Upper lobe of left lung (tissue), 6 donors: Measurements from ENCODE around the gene COG3. TPM values are rescaled to one million over a fixed set of nuclear protein-coding genes. Genes with fewer than 3 reads are reported as not detected.

Source experiments
- ATAC-seq, 2 donors: fragments of 200-7000 bp; cut with Tn5 transposase; one replicate each; pipeline ENCODE4 v1.9.1; 2022; ENCODE audit warnings: mild to moderate bottlenecking in 2 of 2, moderate library complexity in 2 of 2; ENCODE audit not compliant: low FRiP score in 2 of 2
- DNase-seq, 2 donors: peaks; one replicate each; pipeline ENCODE4 v3.0.0-alpha.2; 2019 to 2020
- H3K27ac ChIP-seq, 4 donors: fragments of 200-600 bp; sonication (generic); one replicate each; pipeline ENCODE4 v1.5.1; 2016 to 2019
- H3K27me3 ChIP-seq, 4 donors: fragments of 200-600 bp; sonication (generic); one replicate each; pipeline ENCODE4 v1.5.1; 2017 to 2019
- H3K36me3 ChIP-seq, 4 donors: fragments of 200-600 bp; sonication (generic); one replicate each; pipeline ENCODE4 v1.5.1; 2016 to 2019
- H3K4me1 ChIP-seq, 4 donors: fragments of 200-600 bp; sonication (generic); one replicate each; pipeline ENCODE4 v1.5.1; 2018 to 2019
- H3K4me3 ChIP-seq, 4 donors: fragments of 200-600 bp; sonication (generic); one replicate each; pipeline ENCODE4 v1.5.1; 2017 to 2019; ENCODE audit warnings: mild to moderate bottlenecking in 2 of 4, moderate library complexity in 1 of 4
- H3K9me3 ChIP-seq, 4 donors: fragments of 200-600 bp; sonication (generic); one replicate each; pipeline ENCODE4 v1.5.1; 2018 to 2019
- EP300 ChIP-seq, 4 donors: sonication (generic); formaldehyde crosslinking; IDR thresholded peaks; one replicate each; pipeline ENCODE4 v1.5.1; 2017; ENCODE audit warnings: antibody characterized with exemption in 4 of 4, control low read depth in 2 of 4
- POLR2A ChIP-seq, 4 donors: fragments of 450-650 bp; IDR thresholded peaks; one replicate each; pipeline ENCODE4 v1.5.1; 2016 to 2017; ENCODE audit warnings: antibody characterized with exemption in 4 of 4, mild to moderate bottlenecking in 2 of 4
- POLR2AphosphoS5 ChIP-seq, 2 donors: sonication (generic); formaldehyde crosslinking; IDR thresholded peaks; one replicate each; pipeline ENCODE4 v1.5.1; 2017; ENCODE audit warnings: antibody characterized with exemption in 2 of 2
- WGBS, 2 donors: methylation state at CpG; one replicate each; pipeline ENCODE4 v1.1.5; 2017 to 2018; 5-methylcytosine and 5-hydroxymethylcytosine counted together
- total RNA-seq, 6 donors: library from RNA; depleted of rRNA in 4 of 6; stranded (reverse); fragments of >200 nt in 4 of 6; gene quantifications; one replicate each; pipeline versions ENCODE4 v1.1.0 to v1.2.1, GENCODE V29; 2016 to 2021
- TF ChIP-seq, protein P1 (sequence below), 6 experiments: fragments of 450-650 bp in 4 of 6; fragments of 200-600 bp in 2 of 6; sonication (generic) in 2 of 6; IDR thresholded peaks; one replicate each; pipeline ENCODE4 v1.5.1; 2016 to 2019; ENCODE audit warnings: antibody characterized with exemption in 6 of 6
- donor health status: DM: no; HTN: no; CAD: no; lungs with moderate emphysema.
- donor health status: DM: no; HTN: yes; CAD: no; lungs with severe emphysema.

The COG3 gene
- total RNA-seq, 6 donors from 2014 or later: 20.5 to 48.2 (median 38.8) TPM

DNA sequence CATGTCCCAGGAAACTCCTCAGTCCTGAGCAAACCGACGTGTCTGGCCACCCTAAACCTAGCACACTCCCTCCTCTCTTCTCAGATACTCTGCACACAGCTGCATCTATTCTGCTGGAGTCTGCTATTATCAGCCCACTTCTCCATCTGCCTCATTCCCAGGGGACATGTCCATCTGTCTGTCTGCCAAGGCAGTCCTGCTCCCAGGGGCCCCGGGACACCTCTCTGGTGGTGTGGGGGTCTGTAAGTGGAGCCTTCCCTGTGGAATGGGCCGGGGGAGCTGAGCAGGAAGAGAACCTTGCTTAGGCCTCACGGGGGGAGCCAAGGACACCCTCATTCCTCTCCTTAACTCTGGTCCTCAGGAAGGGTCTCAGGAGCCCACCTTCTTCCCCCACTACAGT lies 78.1 kb downstream of the COG3 start:
- no peak for ATAC-seq
- 87 to 94% methylated on average over 3 to 4 of the region's 5 CpGs for WGBS, 2 donors

DNA sequence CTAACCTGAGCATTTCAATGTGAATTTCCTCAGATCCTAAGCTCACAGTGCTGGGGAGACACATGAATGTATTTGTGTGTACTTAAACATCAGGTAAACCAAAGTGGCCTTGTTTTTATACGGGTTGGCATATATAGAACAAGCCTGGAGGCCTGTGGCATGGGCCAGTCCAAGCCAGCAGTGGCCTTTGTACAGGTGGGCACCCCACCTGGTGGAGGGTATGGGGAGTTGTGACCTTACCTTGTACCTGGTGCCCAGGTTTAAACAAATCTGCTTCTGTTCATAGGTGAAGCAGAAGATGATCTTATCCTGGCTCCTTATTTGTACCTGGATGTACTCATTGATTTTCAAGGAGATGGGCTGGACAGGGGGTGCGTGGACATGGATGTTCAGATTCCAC lies 79.8 kb downstream of the COG3 start:
- no peak for DNase-seq
- no peak for TF ChIP-seq POLR2AphosphoS5 (IDR thresholded peaks at IDR 0.05)
- TF ChIP-seq, protein P1, sequence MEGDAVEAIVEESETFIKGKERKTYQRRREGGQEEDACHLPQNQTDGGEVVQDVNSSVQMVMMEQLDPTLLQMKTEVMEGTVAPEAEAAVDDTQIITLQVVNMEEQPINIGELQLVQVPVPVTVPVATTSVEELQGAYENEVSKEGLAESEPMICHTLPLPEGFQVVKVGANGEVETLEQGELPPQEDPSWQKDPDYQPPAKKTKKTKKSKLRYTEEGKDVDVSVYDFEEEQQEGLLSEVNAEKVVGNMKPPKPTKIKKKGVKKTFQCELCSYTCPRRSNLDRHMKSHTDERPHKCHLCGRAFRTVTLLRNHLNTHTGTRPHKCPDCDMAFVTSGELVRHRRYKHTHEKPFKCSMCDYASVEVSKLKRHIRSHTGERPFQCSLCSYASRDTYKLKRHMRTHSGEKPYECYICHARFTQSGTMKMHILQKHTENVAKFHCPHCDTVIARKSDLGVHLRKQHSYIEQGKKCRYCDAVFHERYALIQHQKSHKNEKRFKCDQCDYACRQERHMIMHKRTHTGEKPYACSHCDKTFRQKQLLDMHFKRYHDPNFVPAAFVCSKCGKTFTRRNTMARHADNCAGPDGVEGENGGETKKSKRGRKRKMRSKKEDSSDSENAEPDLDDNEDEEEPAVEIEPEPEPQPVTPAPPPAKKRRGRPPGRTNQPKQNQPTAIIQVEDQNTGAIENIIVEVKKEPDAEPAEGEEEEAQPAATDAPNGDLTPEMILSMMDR (IDR thresholded peaks at IDR 0.05): peak in 1 of 6 experiments; percentile 17
- WGBS, 2 donors: 88 to 89% methylated on average over 2 of the region's 2 CpGs
- Histone ChIP-seq H3K4me3 (no peak overlapping the region), H3K4me1 (no peaks in the 10 kb centered on the region), H3K9me3 (no peaks in the 10 kb centered on the region), H3K27me3 (no peaks in the 10 kb centered on the region), H3K27ac (no peak overlapping the region), H3K36me3 (no peaks in the 10 kb centered on the region)
- no peak for ATAC-seq

More for the DNA sequence above, 78.1 kb downstream of the COG3 start:
- Histone ChIP-seq H3K27ac (no peak overlapping the region), H3K4me1 (no peaks in the 10 kb centered on the region), H3K9me3 (no peaks in the 10 kb centered on the region), H3K36me3 (peaks cover 0 to 3% (median under 1%) of the 10 kb centered on the region in 4 donors), H3K4me3 (no peak overlapping the region), H3K27me3 (no peaks in the 10 kb centered on the region)
- no peak for TF ChIP-seq POLR2AphosphoS5 (IDR thresholded peaks at IDR 0.05)
- no peak for TF ChIP-seq EP300 (IDR thresholded peaks at IDR 0.05)
- TF ChIP-seq POLR2A (IDR thresholded peaks at IDR 0.05): no peak
- TF ChIP-seq, protein P1 (IDR thresholded peaks at IDR 0.05): no peak
- DNase-seq: peak in 1 of 2 donors; percentile 16

DNA sequence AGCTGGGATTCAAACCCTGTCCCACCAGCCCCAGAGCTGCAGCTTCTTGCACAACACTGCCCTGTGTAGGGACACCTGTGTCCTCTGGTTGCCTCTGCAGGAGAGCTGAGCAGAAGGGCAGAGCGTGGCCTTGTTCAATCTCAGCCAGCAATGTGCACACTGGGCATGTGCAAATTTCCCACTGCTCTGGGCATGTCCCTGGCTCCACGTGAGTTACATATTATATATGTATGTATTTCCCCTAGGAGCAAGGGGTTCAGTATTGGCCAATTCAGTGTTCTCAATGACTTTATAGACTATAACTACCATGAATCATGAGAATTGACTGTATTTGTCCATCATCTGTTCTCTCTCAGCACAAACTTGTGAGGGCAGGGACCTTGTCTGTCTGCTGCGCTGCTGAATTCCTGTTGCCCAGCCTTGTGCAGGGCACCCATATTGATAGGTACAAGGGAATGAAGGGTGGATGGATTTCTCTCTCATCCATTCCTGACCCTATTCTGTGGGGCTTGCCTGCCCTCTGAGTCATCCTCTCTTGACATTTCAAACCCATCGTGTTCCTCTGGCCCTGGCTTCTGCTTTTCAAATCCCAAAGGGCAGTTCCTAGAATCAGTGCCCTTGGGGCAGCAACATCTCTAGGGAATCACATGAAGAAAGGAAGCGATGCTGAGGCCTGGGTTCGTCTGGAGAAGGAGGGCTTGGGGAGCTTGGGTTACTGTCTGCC lies 81.1 kb downstream of the COG3 start:
- Histone ChIP-seq H3K4me3 (no peak overlapping the region), H3K4me1 (no peaks in the 10 kb centered on the region), H3K27ac (no peak overlapping the region), H3K36me3 (no peaks in the 10 kb centered on the region), H3K9me3 (no peaks in the 10 kb centered on the region), H3K27me3 (no peaks in the 10 kb centered on the region)
- WGBS, 2 donors: 72 to 75% methylated on average over 6 of the region's 6 CpGs
- no peak for DNase-seq
- no peak for ATAC-seq
- TF ChIP-seq, protein P1 (IDR thresholded peaks at IDR 0.05): no peak

DNA sequence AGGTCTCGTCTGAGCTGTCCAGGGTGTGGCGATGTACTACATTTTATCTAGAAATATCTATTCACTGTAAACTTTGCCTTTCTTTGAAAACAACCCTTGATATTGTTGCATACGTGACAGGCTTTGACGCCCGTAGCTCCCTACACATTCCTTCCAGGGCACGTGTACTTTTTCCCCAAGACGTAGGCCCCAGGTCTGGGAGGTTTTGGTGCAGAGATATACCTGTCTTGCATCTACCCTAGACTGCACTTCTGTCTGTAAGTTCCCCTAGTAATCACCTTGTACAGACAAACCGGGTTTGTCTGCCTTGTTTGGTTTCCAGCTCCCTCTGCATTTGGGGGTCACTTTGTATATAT lies 81.6 kb downstream of the COG3 start:
- TF ChIP-seq POLR2A (IDR thresholded peaks at IDR 0.05): no peak
- TF ChIP-seq, protein P1 (IDR thresholded peaks at IDR 0.05): no peak
- TF ChIP-seq EP300 (IDR thresholded peaks at IDR 0.05): no peak
- no peak for TF ChIP-seq POLR2AphosphoS5 (IDR thresholded peaks at IDR 0.05)
- DNase-seq: no peak

DNA sequence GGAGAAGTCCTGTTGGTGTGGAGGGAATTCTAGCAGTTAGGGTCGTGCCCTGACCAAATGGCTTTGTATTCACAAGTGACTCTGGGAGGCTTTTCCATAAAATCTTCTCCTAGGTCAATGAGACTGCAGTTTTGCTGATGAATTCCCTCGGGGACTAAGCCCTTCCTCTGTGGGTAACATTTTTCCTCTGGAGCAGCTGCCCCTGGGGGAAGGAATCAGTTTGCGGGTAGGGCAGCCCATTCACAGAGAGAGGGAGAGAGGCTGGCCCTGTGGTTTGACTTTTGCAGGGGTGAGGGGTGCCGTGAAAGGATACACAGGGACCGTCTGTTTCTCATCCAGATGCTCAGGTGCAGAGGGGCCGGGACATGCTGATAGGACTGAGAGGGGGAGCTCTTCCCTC lies 83.5 kb downstream of the COG3 start:
- Histone ChIP-seq H3K27me3 (no peaks in the 10 kb centered on the region), H3K9me3 (no peaks in the 10 kb centered on the region), H3K4me3 (no peak overlapping the region), H3K4me1 (no peaks in the 10 kb centered on the region), H3K36me3 (no peaks in the 10 kb centered on the region), H3K27ac (no peak overlapping the region)
- TF ChIP-seq, protein P1 (IDR thresholded peaks at IDR 0.05): no peak
- no peak for TF ChIP-seq POLR2AphosphoS5 (IDR thresholded peaks at IDR 0.05)
- no peak for TF ChIP-seq EP300 (IDR thresholded peaks at IDR 0.05)
- no peak for TF ChIP-seq POLR2A (IDR thresholded peaks at IDR 0.05)
- WGBS, 2 donors: 65 to 78% methylated on average over 6 of the region's 6 CpGs
- DNase-seq (no peak), ATAC-seq (no peak)

More for the DNA sequence above, 81.6 kb downstream of the COG3 start:
- no peaks in the 10 kb centered on the region for H3K9me3 ChIP-seq
- no peaks in the 10 kb centered on the region for H3K27me3 ChIP-seq
- WGBS, 2 donors: 83 to 93% methylated on average over 7 to 8 of the region's 8 CpGs
- ATAC-seq: no peak
- no peaks in the 10 kb centered on the region for H3K36me3 ChIP-seq
- H3K4me3 ChIP-seq: no peak overlapping the region
- H3K27ac ChIP-seq: no peak overlapping the region
- no peaks in the 10 kb centered on the region for H3K4me1 ChIP-seq
